Astrocyte of the spinal cord (primary cell): Measurements from ENCODE around the gene GPNMB.

Experiments
- DNase-seq: peaks from one replicate; pipeline ENCODE4 v3.0.0; 2011; ENCODE audit warnings: low read depth, low spot score
- H3K4me3 ChIP-seq: 2 replicates; pipeline ENCODE4 v1.5.1; 2011; ENCODE audit warnings: low read depth, mild to moderate bottlenecking, low read length, moderate library complexity
- in situ Hi-C: cut with HindIII; loops from 2 replicates; pipeline ENCODE4 v1.10.0; 2017; ENCODE audit warnings: low sequenced_read_pairs
- TF ChIP-seq, protein P1 (sequence below): IDR thresholded peaks from 2 replicates; pipeline ENCODE4 v1.5.1; 2012; ENCODE audit warnings: low read depth, mild to moderate bottlenecking, low read length, inconsistent platforms

Gene GPNMB

DNA sequence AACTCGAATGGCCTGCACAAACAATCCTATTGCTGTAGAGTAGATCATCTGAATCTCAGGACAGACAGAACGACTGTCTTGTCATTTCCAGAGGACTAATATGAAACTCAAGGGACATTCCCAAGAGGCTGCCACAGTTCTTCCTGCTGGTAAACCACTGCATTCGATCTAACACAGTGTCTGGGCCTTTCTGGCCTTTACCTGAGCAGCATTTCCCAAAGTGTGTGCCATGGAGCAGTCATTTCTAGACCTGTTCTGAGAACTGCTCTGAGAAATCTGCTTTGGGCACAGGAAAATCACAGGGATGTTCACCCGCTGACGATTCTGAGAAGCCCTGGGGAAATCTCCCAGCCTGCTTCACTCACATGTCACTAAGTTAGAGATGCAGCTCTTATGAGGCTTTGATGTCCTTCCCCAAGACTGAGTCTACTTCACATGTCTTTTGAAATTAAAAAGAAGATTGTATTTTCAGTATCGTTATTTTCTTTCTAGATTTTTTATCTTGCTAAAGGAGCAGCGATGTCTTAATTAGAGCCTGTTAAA, 18.4 kb downstream of the GPNMB start:
- in situ Hi-C loops: no loop called here
- TF ChIP-seq, protein P1, sequence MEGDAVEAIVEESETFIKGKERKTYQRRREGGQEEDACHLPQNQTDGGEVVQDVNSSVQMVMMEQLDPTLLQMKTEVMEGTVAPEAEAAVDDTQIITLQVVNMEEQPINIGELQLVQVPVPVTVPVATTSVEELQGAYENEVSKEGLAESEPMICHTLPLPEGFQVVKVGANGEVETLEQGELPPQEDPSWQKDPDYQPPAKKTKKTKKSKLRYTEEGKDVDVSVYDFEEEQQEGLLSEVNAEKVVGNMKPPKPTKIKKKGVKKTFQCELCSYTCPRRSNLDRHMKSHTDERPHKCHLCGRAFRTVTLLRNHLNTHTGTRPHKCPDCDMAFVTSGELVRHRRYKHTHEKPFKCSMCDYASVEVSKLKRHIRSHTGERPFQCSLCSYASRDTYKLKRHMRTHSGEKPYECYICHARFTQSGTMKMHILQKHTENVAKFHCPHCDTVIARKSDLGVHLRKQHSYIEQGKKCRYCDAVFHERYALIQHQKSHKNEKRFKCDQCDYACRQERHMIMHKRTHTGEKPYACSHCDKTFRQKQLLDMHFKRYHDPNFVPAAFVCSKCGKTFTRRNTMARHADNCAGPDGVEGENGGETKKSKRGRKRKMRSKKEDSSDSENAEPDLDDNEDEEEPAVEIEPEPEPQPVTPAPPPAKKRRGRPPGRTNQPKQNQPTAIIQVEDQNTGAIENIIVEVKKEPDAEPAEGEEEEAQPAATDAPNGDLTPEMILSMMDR: no peak
- no peak overlapping the region for H3K4me3 ChIP-seq
- DNase-seq: no peak

- TF ChIP-seq, protein P1: no peak
- in situ Hi-C loops: no loop called here
- H3K4me3 ChIP-seq: no peak overlapping the region
- no peak for DNase-seq
Observed at GRCh38 chr7:23266918-23267317, 20.3 kb downstream of the GPNMB start.

DNA sequence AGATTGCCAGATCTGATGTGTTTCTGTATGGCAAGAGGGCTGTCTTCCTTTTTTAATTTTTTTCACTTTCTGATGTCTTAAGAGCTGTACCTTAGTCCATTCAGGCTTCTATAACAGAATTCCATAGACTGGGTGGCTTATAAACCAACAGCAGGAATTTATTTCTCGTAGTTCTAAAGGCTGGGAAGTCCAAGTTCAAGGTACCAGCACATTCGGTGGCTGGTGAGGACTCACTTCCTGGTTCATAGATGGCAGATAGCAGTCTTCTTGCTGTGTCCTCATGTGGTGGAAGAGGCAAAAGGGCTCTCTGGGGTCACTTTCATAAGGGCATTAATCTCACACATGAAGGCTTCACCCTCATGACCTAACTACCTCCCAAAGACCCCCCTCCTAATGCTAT, 20.8 kb downstream of the GPNMB start:
- in situ Hi-C loops: no loop called here
- TF ChIP-seq, protein P1: no peak
- H3K4me3 ChIP-seq: no peak overlapping the region
- no peak for DNase-seq

DNA sequence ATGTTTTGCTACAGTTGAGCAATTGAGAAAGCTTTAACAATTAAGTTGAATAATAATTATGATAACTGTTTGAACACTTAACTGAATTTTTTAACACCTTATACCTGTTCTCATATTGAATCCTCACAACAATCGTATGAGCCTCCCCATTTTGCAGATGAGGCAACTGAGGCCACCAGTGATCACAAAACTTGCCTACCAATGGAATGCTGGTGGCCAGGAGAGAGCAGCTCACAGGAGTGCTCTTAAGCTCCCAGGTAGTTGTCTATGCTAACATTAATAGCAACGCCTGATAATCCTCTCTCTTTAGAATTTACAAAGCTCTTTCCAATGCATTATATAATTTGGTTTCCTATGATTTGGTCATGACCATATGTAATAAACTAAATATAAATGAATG, 21.6 kb downstream of the GPNMB start:
- no peak overlapping the region for H3K4me3 ChIP-seq
- TF ChIP-seq, protein P1: no peak
- no peak for DNase-seq
- in situ Hi-C loops: no loop called here

DNA sequence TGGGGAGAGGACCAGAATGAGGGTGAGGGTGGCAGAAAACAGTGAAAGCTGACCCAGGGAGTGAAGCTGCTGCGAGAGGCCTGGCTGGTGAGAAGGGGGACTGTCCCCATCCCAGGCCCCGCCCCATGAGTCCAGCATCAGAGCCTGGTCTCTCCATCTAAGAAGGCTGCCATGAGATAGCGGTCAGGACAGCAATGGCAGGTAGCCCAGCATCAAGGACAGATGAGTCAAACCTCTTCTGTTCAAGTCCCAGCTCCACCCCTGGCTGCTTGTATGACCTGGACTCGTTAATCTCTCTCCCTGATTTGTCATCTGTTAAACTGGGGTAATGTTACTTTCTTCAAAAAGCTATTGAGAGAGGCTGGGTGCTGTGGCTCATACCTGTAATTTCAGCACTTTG, 22.2 kb downstream of the GPNMB start:
- no peak for DNase-seq
- no peak overlapping the region for H3K4me3 ChIP-seq
- in situ Hi-C loops: no loop called here
- TF ChIP-seq, protein P1: no peak

DNA sequence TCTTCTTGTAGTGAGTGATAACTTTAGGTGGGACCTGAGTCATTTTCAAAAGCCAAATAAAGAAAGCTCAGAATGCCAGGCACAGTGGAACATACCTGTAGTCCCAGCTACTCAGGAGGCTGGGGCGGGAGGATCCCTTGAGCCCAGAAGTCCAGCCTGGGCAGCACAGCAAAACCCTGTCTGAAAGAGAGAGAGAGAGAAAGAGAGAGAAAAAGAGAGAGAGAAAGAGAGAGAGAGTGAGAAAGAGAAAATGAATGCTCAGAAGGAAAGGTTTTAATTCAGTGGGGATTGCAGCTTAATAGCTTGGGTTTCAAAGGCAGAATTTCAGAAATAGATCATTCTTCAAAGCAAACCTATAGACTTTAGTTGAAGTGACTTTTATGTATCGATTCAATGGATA, 25.7 kb downstream of the GPNMB start:
- H3K4me3 ChIP-seq: no peak overlapping the region
- no peak for DNase-seq
- in situ Hi-C loops: no loop called here
- TF ChIP-seq, protein P1: no peak

DNA sequence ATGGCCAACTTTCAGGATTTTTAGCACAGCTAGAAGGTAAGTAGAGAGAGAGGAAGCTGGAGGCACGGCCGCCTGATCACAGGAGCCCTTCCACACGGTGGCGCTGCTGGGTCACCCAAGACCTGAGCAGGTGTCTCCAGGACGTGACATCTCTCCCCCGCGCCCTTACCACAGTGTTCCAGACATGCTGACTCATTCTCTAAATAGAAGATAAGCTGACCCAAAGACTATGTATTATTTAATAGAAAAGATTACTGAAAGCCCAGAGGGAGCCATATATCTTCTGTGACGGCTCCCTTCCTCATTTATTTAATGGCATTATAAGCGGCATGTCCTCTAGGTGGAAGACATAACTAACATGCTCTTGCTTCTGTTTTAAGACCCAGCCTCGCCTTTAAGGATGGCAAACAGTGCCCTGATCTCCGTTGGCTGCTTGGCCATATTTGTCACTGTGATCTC, 26.6 kb downstream of the GPNMB start:
- TF ChIP-seq, protein P1: peak; percentile 93
- in situ Hi-C loops: no loop called here
- DNase-seq: peak; percentile 89

More for the DNA sequence above, 26.6 kb downstream of the GPNMB start:
- H3K4me3 ChIP-seq: no peak overlapping the region
